Mesothelial cell of epicardium (in vitro differentiated cells): Measurements from ENCODE around the gene APMAP. TPM values are rescaled to one million over a fixed set of nuclear protein-coding genes. Genes with fewer than 3 reads are reported as not detected.
"Not testable (repeated sequence)": the region's sequence is repeated elsewhere in the genome, so short reads cannot be mapped to it uniquely, and the experiment has no call there.

Source experiments
- DNase-seq, 2 experiments: peaks; one replicate each; pipeline ENCODE4 v3.0.0; 2021; ENCODE audit warnings: low spot score in 2 of 2; ENCODE audit not compliant: unreplicated experiment in 2 of 2
- H3K27ac Mint-ChIP-seq: 2 replicates; pipeline ENCODE4 v1.8.0; 2021; ENCODE audit warnings: mixed read lengths
- H3K27me3 Mint-ChIP-seq: 2 replicates; pipeline ENCODE4 v1.8.0; 2021; ENCODE audit warnings: low read depth, mixed read lengths
- H3K36me3 Mint-ChIP-seq: 2 replicates; pipeline ENCODE4 v1.8.0; 2021; ENCODE audit warnings: mixed read lengths
- H3K4me1 Mint-ChIP-seq: 2 replicates; pipeline ENCODE4 v1.8.0; 2021; ENCODE audit warnings: mixed read lengths
- H3K4me3 Mint-ChIP-seq: 2 replicates; pipeline ENCODE4 v1.8.0; 2021; ENCODE audit warnings: mild to moderate bottlenecking, moderate library complexity, mixed read lengths
- H3K9me3 Mint-ChIP-seq: 2 replicates; pipeline ENCODE4 v1.8.0; 2021; ENCODE audit warnings: mixed read lengths
- CTCF ChIP-seq: fragments of 200-600 bp; sonication (generic); IDR thresholded peaks from one replicate; pipeline ENCODE4 v1.5.0; 2021; ENCODE audit warnings: antibody characterized with exemption; ENCODE audit not compliant: unreplicated experiment
- total RNA-seq: library from RNA; stranded (reverse); gene quantifications from 3 replicates; pipeline ENCODE4 v1.2.1, GENCODE V29; 2021

APMAP gene
- total RNA-seq, 1 donor from 2014 or later, result 77.4 TPM

DNA sequence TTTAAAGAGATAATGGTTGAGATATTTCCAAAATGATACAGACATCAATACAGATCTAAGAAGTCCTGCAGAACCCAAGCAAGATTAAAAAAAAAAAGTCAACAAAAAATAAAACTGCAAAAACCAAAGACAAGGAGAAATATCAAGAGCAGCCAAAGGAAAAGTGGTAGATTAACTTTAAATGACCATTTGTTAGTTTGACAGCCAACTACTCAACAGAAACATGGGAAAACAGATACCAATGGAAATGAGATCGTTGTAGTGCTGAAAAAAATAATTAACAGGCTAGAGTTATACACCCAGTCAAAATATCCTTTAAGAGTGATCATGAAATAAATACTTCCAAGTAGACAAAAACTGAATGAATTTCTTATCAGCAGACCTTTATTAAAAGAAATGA is 10.5 kb upstream of the APMAP start:
- no peaks in the 10 kb centered on the region for H3K36me3 Mint-ChIP-seq
- peaks cover 8% of the 10 kb centered on the region for H3K9me3 Mint-ChIP-seq
- H3K4me1 Mint-ChIP-seq, result peaks cover 13% of the 10 kb centered on the region
- H3K27me3 Mint-ChIP-seq, result peaks cover 60% of the 10 kb centered on the region
- no peak overlapping the region for H3K4me3 Mint-ChIP-seq
- TF ChIP-seq CTCF, result no peak
- no peak overlapping the region for H3K27ac Mint-ChIP-seq
- DNase-seq, result no peak

DNA sequence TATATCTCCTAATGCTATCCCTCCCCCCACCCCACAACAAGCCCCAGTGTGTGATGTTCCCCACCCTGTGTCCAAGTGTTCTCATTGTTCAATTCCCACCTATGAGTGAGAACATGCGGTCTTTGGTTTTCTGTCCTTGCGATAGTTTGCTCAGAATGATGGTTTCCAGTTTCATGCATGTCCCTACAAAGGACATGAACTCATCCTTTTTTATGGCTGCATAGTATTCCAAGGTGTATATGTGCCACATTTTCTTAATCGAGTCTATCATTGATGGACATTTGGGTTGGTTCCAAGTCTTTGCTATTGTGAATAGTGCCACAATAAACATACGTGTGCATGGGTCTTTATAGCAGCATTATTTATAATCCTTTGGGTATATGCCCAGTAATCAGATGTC is 8.8 kb upstream of the APMAP start:
- peaks cover 58% of the 10 kb centered on the region for H3K27me3 Mint-ChIP-seq
- not testable (repeated sequence) for H3K36me3 Mint-ChIP-seq, H3K9me3 Mint-ChIP-seq, DNase-seq, H3K4me3 Mint-ChIP-seq, H3K27ac Mint-ChIP-seq
- H3K4me1 Mint-ChIP-seq, result peaks cover 14% of the 10 kb centered on the region

GRCh38 chr20:25000268-25000801 is 7.8 kb upstream of the APMAP start:
- H3K4me3 Mint-ChIP-seq, result no peak overlapping the region
- H3K4me1 Mint-ChIP-seq, result peaks cover 20% of the 10 kb centered on the region
- H3K27ac Mint-ChIP-seq, result peak overlapping the region; percentile 35
- DNase-seq, result peak; percentile 47 to 71
- H3K27me3 Mint-ChIP-seq, result peaks cover 49% of the 10 kb centered on the region
- peaks cover 8% of the 10 kb centered on the region for H3K9me3 Mint-ChIP-seq
- TF ChIP-seq CTCF, result no peak
- no peaks in the 10 kb centered on the region for H3K36me3 Mint-ChIP-seq

DNA sequence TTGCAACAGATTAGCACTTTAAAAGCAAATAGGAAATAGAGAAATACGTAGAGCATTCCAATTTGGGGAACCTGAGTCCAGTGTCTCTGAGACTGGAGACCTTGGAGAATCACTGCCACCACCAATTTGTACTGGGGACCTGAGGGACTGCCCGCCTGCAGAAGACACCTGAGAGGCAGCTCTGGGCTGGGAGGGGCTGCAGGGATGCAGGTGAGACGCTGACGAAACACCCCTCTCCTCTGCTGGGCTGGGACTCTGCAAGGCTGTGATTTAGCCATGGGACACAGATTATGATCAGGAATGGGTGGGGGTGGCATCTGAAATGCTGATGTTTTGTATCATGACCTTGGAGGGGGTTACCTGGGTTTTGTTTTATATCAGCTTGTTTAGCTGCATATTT is 7.0 kb upstream of the APMAP start:
- TF ChIP-seq CTCF, result no peak
- Mint-ChIP-seq H3K4me1 (peaks cover 28% of the 10 kb centered on the region), H3K27ac (no peak overlapping the region), H3K9me3 (peaks cover 8% of the 10 kb centered on the region), H3K27me3 (peaks cover 47% of the 10 kb centered on the region), H3K36me3 (no peaks in the 10 kb centered on the region), H3K4me3 (no peak overlapping the region)
- DNase-seq, result peak in 1 of 2 experiments; percentile 17

- Mint-ChIP-seq H3K27me3 (peaks cover 42% of the 10 kb centered on the region), H3K4me3 (no peak overlapping the region), H3K4me1 (peaks cover 32% of the 10 kb centered on the region), H3K9me3 (peaks cover 8% of the 10 kb centered on the region), H3K27ac (no peak overlapping the region), H3K36me3 (no peaks in the 10 kb centered on the region)
- DNase-seq, result peak in 1 of 2 experiments; percentile 24
- TF ChIP-seq CTCF, result no peak
Measured at GRCh38 chr20:24998631-24999445, 6.3 kb upstream of the APMAP start.

DNA sequence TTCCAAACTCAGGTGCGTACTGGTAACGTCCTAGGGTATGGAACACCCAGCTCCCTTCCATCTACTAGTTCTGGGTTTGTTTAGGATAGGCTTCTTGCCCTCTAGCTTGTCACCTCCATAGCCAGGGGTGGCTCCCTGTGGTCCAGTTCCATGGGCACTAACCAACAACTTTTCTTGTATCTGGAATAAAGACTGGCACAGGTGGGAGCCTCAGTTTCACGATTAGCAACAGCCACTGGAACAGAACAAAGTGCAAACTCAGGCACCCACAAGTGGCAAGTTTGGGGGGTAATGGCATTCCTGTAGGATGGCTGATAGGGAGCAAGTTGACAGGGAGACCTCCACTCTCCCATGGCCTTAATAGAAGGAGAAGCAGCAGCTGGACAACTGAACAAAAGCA is 5.6 kb upstream of the APMAP start:
- peaks cover 39% of the 10 kb centered on the region for H3K27me3 Mint-ChIP-seq
- no peak overlapping the region for H3K27ac Mint-ChIP-seq
- no peak overlapping the region for H3K4me3 Mint-ChIP-seq
- H3K9me3 Mint-ChIP-seq, result peaks cover 8% of the 10 kb centered on the region
- TF ChIP-seq CTCF, result no peak
- H3K36me3 Mint-ChIP-seq, result no peaks in the 10 kb centered on the region
- no peak for DNase-seq
- peaks cover 38% of the 10 kb centered on the region for H3K4me1 Mint-ChIP-seq
